ENCODE results near the gene MRPL48.
"Not testable (repeated sequence)": the region's sequence is repeated elsewhere in the genome, so short reads cannot be mapped to it uniquely, and the experiment has no call there.

The MRPL48 gene

DNA sequence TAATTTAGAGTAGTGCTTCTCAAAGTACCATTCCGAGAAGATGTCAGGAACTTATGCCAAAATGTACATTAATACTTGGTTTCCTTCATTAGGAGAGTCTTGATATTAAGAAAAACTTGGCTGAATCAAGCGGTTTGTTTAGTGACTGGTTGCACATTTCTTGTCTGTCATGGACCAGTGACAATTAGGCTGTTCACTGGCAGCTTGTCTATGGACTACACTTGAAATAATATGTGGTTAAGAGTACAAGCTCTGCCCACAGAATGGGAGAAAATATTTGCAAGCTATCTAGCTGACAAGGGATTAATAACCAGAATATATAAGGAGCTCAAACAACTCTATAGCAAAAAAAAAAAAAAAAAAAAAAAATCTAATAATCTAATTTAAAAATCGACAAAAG lies 64.4 kb downstream of the MRPL48 start:
- no peak for DNase-seq

- DNase-seq = no peak
These were observed 67.0 kb downstream of the MRPL48 start for GRCh38 chr11:73854680-73855079.

DNA sequence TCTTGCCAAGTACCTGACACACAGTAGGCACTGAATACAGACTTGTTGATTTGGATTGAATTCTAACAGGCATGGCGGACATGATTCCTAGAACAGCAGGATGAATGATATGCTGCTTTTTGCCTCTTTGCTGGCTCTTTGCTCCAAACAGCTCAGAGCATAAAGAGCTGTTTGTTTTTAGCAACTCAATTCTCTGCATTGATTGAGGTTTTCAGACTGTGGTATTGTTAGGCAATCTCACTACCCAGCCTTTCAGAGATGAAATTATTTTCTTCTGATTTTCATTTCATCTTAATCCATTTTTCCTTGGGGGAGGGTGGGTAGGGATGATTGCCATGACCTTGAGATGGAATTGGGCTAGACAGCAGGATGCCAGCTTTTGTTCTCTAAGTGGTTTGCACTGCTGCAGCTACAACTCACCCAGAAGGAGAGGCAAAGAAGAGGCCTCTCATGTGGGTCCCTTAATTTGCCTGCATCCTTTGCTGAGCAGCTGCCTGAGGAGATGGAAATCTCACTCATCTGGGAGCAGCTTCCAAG lies 68.4 kb downstream of the MRPL48 start:
- DNase-seq = no peak

- DNase-seq = no peak
These were observed 72.0 kb downstream of the MRPL48 start for GRCh38 chr11:73859671-73860070.

DNA sequence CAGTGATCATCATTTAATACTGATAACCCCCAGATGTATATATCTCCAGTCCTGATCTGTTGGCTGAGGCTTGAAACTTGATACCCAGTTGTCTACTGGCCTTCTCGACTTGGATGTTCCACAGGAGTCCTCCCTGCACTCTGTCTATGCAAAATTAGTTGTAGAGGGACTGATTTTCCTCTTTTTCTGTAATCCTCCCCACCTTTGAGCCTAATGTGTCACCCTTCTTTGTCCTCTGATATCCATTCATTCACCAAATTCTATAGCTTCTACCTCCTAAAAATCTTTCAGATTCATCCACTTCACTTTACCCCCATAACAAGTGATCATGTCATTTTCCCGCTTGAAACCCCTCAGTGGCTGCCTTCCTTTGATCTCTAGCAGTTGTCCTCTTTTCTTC lies 72.5 kb downstream of the MRPL48 start:
- DNase-seq = no peak

DNA sequence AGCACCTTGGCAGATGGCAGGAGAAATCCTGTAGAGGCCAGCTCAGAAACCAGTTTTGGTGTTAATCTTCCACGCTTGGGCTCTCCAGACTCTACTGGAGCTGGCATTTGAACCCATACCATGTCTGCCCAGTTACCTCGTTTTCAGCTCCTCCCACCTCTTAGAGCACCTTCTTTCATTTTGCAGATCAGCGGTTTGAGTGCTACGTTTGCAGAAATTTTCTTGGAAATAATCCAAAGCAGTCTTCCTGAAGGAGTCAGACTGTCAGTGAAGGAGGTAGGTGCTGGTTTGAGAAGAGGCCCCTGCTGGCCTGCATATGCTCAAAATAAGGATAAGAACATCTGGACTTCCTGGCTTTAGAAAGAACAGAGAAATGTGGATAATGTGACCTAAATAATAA lies 75.3 kb downstream of the MRPL48 start:
- no peak for DNase-seq

GRCh38 chr11:73866095-73866579 lies 78.5 kb downstream of the MRPL48 start:
- no peak for DNase-seq

- no peak for DNase-seq
These were observed 78.9 kb downstream of the MRPL48 start for GRCh38 chr11:73866586-73866996.

DNA sequence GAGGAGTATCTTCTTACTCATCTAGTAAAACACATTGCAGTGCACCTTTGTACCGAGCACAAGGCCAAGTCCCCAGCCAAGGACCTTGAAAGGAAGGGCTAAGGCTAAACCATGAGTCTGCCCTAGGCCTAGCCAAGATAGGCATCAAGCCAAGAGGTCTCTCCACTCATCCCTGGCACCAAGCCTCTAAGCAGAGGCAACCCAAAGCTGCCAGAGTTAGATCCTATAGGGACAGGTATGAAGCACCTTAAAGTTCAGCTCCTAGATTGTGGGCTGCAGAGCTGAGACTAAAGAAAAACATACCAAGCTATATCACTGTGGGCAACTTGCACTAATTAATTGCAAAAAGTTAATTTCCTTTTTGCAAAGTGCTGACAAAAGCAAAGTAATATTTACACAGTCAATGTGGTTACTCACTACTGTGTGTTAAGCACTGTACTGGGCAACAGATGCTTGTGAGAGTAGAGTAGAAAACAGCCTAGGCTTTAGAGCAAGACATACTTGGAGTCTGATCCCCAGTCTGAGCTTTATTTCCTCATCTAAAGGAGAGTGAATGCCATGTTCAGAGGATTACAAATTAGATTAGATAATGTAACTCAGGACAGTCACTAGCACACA lies 81.8 kb downstream of the MRPL48 start:
- DNase-seq = no peak

GRCh38 chr11:73870261-73870660 lies 82.6 kb downstream of the MRPL48 start:
- no peak for DNase-seq

GRCh38 chr11:73872749-73873357 lies 85.2 kb downstream of the MRPL48 start:
- DNase-seq = no peak

- DNase-seq = no peak
These were observed 87.7 kb downstream of the MRPL48 start for GRCh38 chr11:73875380-73875779.

DNA sequence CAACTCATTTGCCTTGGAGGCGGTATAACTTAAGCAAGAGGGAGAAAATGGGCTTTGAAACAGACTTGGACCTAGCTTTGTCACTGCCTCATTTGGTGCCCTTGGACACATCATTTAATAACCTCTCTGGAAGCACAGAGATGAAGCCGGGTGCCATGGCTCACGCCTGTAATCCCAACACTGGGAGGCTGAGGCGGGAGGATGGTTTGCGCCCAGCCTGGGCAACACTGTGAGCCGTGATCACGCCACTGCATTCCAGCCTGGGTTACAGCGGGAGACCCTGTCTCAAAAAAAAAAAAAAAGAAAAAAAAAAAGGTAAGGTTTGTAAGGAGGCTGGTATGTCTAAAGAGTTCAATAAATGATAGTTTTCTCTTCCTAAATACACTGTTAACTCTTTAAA lies 88.2 kb downstream of the MRPL48 start:
- DNase-seq = no peak

DNA sequence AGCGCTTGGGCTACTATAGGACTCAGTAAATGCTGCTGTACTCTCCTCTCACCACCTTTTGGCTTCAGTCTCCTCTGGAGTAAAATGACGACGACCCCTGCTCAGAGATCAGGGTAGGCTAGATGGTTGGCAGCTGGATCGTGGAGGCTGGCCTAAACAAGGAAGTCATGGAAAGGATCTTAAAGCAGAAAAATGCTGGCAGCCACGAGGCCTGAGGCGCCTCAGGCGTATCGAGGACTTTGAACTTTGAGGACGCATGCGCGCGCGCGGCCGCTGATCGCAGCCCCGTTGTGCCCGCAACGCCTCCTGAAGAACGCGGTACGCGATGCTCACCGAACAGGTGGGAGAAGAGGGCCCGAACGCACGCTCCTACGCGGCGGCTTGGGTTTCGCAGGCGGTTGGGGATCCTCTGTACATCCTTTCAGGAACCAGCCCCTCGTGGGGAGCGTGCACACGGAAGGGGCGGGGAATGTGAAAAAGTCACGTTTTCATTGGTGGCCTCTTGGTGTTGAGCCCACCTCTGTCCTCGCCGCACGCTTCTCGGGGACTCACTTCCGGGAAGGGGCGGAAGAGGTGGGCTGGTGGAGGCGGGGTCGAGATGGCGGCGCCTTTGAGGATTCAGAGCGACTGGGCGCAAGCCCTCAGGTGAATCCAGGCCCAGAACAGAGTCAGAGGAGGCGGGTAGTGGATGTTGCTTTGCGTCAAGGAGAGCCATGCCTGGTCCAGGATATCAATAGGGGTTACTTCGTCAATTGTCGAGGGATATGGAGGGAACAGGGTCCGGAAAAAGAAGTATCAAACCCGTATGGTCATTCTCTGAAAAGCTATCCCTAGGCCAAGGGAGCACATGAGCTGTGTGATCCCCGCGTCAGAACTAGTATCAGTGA lies 89.0 kb downstream of the MRPL48 start, which contains the start of the genes COA4 and PAAF1:
Gene COA4, minus strand, starts transcription at position 423 of the 887 bp plus-strand sequence. CDS start 3,468 bp downstream, outside the sequence.
Gene PAAF1, plus strand, starts transcription at position 576 of the 887 bp plus-strand sequence. Its CDS starts 23 bp downstream, at position 599.
- DNase-seq = peak; percentile 93 to 96

- DNase-seq = no peak
These were observed 91.1 kb downstream of the MRPL48 start for GRCh38 chr11:73878771-73879170.

DNA sequence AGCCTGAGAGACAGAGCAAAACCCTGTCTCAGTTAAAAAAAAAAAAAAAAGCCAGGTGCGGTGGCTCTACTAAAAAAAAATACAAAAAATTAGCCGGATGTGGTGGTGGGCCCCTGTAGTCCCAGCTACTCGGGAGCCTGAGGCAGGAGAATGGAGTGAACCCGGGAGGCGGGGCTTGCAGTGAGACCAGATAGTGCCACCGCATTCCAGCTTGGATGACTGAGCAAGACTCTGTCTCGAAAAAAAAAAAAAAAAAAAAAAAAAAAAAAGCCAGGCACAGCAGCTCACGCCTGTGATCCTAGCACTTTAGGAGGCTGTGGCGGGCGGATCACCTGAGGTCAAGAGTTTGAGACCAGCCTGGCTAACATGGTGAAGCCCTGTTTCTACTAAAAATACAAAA lies 92.8 kb downstream of the MRPL48 start:
- DNase-seq = not testable (repeated sequence)

DNA sequence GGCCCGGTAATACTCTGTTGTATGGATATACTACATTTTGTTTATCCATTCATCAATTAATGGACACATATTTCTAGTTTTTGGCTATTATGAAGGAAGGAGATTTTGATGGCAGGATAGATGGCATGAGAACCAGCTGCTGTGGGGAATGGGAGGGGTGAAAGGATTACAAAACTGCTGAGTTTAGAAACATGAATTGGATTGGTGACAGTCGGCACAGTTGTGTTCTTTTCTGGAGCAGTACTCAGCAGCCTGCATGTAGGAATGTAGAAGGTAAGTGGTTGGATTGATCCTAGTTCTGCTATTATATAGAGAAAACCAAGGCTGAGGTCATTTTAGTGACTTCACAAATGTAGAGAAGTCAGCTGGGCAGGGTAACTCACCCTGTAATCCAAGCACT lies 96.2 kb downstream of the MRPL48 start:
- DNase-seq = no peak

DNA sequence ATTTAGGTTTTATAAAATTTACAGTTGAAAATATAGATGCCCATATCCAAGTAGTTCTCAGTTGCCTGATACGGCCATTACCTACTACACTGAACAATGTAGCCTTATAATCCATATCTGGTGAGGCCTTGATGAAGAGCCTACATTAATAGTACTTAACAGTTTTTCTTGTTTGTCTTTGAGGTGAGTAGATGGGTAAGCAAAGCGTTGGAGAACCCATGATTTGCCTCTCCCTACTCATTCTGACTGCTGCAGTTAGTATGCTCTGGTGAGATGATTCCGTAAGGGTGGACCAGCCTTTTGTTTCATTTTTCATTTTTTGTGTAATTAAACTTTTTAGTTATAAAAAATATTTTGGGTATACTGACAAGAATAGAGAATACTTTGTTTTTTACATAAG lies 100.6 kb downstream of the MRPL48 start:
- no peak for DNase-seq

DNA sequence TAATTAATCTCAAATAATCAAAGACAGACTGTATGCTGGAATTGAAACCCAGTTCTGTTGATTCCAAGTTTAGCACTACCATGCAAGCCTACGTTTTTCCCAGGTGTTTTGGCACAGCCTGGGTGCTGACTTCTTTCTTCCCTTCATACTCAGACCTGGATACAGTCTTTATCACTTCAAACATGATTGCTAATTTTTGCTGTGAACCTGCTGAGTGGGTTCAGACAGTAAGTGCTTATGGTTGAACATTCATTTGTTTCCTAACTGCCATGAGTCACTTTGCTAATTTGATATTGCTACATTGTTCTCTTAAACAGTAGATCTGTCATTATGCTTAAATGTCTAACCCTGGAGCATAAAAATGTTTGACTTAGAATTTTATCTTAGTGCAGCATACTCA lies 101.3 kb downstream of the MRPL48 start:
- no peak for DNase-seq

GRCh38 chr11:73889536-73889935 lies 101.9 kb downstream of the MRPL48 start:
- no peak for DNase-seq

DNA sequence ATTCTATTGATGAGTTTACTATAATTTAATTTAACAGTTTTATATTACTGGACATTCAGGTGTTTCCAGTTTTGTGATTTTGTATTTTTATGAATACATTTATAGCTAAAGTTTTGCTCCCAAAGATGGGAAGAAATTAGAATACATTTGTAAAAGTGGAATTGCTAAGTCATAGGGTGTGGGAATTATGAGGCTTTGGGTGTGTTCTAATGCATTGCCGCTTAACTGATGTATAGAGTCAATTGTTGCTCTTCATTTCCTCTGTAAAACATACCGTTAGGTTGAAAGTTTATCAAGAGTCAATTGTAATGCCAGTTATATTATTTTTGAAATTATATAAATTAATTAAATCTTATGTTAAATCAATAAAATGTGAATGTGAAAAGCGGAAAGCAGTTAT lies 105.4 kb downstream of the MRPL48 start:
- no peak for DNase-seq

- DNase-seq = no peak
These were observed 107.2 kb downstream of the MRPL48 start for GRCh38 chr11:73894725-73895335.

DNA sequence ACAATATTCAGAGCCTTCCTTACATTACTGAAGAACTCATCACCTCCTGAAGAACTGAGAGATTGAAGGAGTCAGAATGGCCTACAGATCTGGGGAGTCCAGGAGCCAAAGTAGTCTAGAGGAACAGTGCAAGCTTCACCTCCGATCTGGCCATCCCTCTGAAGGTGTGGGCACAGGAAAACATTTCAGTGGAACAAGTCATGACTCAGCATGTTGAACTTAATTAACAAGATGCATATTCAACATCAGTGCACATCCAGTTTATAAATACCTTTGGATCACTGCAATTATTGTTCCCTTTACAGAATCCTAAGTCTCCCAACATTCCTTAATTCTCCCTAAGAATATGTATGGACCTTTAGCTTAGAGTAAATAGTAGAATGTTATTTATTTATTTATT lies 114.6 kb downstream of the MRPL48 start:
- no peak for DNase-seq

Measured in AML-193 (cell line).